Esophagus muscularis mucosa (tissue), 3 donors: ENCODE results near the gene NR0B2.

Source experiments
- POLR2A ChIP-seq: fragments of 450-650 bp; IDR thresholded peaks from one replicate; pipeline ENCODE4 v1.6.1; 2017; ENCODE audit warnings: antibody characterized with exemption, moderate library complexity, mild to moderate bottlenecking, low read depth
- POLR2AphosphoS5 ChIP-seq, 2 donors: sonication (generic); formaldehyde crosslinking; IDR thresholded peaks; one replicate each; pipeline ENCODE4 v1.6.1; 2017; ENCODE audit warnings: antibody characterized with exemption in 2 of 2
- TF ChIP-seq, protein P1 (sequence below), 3 experiments: fragments of 200-600 bp in 2 of 3; fragments of 450-650 bp in 1 of 3; sonication (generic) in 2 of 3; IDR thresholded peaks; one replicate each; pipeline ENCODE4 v1.5.1; 2017 to 2019; ENCODE audit warnings: antibody characterized with exemption in 3 of 3, mild to moderate bottlenecking in 2 of 3, moderate library complexity in 1 of 3

DNA sequence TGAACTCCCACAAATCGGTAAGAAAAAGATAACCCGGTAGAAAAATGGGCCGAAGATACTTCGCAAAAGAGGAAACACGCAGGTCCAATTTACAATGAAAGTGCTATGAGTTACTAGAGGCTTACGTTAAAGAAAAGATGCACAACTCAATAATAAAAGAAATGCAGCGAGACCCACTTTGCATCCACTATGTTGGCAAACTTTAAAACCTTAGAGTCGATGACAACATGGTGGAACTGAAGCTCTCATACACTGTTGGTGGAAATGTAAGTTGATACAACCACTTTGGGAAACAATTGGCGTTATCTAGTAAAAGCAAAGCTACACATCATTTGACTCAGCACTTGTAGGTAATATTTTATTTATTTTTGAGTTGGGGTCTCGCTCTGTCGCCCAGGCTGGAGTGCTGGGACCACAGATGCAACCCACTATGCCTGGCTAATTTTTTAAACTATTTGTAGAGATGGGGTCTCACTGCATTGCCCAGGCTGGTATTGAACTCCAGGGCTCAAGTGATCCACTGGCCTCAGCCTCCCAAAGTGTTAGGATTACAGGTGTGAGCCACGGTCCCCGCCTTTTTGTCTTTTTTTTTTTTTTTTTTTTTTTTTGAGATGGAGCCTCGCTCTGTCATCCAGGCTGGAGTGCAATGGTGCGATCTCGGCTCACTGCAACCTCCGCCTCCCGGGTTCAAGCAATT lies 12.8 kb downstream of the NR0B2 start:
- TF ChIP-seq, protein P1, sequence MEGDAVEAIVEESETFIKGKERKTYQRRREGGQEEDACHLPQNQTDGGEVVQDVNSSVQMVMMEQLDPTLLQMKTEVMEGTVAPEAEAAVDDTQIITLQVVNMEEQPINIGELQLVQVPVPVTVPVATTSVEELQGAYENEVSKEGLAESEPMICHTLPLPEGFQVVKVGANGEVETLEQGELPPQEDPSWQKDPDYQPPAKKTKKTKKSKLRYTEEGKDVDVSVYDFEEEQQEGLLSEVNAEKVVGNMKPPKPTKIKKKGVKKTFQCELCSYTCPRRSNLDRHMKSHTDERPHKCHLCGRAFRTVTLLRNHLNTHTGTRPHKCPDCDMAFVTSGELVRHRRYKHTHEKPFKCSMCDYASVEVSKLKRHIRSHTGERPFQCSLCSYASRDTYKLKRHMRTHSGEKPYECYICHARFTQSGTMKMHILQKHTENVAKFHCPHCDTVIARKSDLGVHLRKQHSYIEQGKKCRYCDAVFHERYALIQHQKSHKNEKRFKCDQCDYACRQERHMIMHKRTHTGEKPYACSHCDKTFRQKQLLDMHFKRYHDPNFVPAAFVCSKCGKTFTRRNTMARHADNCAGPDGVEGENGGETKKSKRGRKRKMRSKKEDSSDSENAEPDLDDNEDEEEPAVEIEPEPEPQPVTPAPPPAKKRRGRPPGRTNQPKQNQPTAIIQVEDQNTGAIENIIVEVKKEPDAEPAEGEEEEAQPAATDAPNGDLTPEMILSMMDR (IDR thresholded peaks at IDR 0.05), result no peak
- TF ChIP-seq POLR2A, result no peak
- TF ChIP-seq POLR2AphosphoS5 (IDR thresholded peaks at IDR 0.05), result no peak
